Mucosa of descending colon (tissue), 3 donors: ENCODE results near the gene ATAD3A. TPM values are rescaled to one million over a fixed set of nuclear protein-coding genes. Genes with fewer than 3 reads are reported as not detected.
"Not testable (repeated sequence)": the region's sequence is repeated elsewhere in the genome, so short reads cannot be mapped to it uniquely, and the experiment has no call there.

Source experiments
- ATAC-seq: fragments of 200-7000 bp; cut with Tn5 transposase; one replicate; pipeline ENCODE4 v1.9.1; 2020; ENCODE audit warnings: mild to moderate bottlenecking, moderate library complexity
- DNase-seq, 3 donors: peaks; one replicate each; pipeline ENCODE4 v3.0.0-alpha.2; 2020
- H3K36me3 ChIP-seq: fragments of 200-600 bp; one replicate; pipeline ENCODE4 v1.8.0; 2021; ENCODE audit warnings: low read depth, mild to moderate bottlenecking
- H3K4me1 ChIP-seq: fragments of 200-600 bp; one replicate; pipeline ENCODE4 v1.8.0; 2021; ENCODE audit warnings: low read depth, mild to moderate bottlenecking
- H3K4me3 ChIP-seq: fragments of 200-600 bp; one replicate; pipeline ENCODE4 v1.8.0; 2021; ENCODE audit warnings: mild to moderate bottlenecking
- H3K9me3 ChIP-seq: fragments of 200-600 bp; one replicate; pipeline ENCODE4 v1.8.0; 2021; ENCODE audit warnings: mild to moderate bottlenecking
- intact Hi-C, 2 donors: fragments of 100-400 bp; cut with DNase I in 1 of 2; cut with micrococcal nuclease in 1 of 2; formaldehyde crosslinking; loops; one replicate each; pipeline versions ENCODE4 v1.11.0 to v1.11.1; 2022; cut with DNase I, micrococcal nuclease
- total RNA-seq, 3 donors: library from RNA; stranded (reverse); fragmentation: NEBNext Ultra II Directional in 2 of 3; extraction: Animal tissue kit (Norgen Biotek cat#: 25700) in 2 of 3; gene quantifications; one replicate each; pipeline versions ENCODE4 v1.2.1 to v1.2.4, GENCODE V29; 2021 to 2023
- TF ChIP-seq, protein P1 (sequence below): fragments of 200-600 bp; IDR thresholded peaks from one replicate; pipeline ENCODE4 v1.8.0; 2022; ENCODE audit warnings: antibody characterized with exemption, mild to moderate bottlenecking
- donor health status: DM: no; HTN: no; CAD: no; lungs with moderate emphysema.
- donor health status: DM: no; HTN: no; CAD: no.
- donor health status: DM: no; HTN: yes; CAD: no.

The ATAD3A gene
- total RNA-seq, 3 donors from 2014 or later, result 18.8 to 35.1 (median 20.8) TPM

DNA sequence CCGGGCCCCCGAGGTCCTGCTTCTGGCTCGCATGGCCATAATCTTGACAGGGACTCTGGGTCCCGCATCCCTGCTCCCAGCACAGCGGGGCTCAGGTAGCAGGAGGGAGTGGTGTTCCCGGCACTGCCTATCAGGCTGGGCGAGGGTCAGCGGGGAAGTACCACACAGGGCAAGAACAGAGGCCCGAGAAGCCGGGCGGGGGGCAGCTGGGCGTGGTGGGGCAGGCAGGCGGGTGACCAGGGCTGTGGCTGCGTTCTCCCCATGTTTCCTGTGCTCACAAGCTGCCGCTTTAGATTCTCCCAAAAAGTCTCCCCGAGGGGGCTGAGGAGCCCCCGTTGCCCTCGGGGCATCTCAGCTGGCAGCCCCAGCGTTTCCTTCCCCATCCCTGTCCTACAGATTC, 22.1 kb upstream of the ATAD3A start:
- Histone ChIP-seq H3K9me3 (peaks cover 13% of the 10 kb centered on the region), H3K4me1 (no peaks in the 10 kb centered on the region), H3K36me3 (no peaks in the 10 kb centered on the region), H3K4me3 (no peak overlapping the region)
- intact Hi-C loops, result no loop called here
- DNase-seq (no peak), ATAC-seq (no peak)
- TF ChIP-seq, protein P1, sequence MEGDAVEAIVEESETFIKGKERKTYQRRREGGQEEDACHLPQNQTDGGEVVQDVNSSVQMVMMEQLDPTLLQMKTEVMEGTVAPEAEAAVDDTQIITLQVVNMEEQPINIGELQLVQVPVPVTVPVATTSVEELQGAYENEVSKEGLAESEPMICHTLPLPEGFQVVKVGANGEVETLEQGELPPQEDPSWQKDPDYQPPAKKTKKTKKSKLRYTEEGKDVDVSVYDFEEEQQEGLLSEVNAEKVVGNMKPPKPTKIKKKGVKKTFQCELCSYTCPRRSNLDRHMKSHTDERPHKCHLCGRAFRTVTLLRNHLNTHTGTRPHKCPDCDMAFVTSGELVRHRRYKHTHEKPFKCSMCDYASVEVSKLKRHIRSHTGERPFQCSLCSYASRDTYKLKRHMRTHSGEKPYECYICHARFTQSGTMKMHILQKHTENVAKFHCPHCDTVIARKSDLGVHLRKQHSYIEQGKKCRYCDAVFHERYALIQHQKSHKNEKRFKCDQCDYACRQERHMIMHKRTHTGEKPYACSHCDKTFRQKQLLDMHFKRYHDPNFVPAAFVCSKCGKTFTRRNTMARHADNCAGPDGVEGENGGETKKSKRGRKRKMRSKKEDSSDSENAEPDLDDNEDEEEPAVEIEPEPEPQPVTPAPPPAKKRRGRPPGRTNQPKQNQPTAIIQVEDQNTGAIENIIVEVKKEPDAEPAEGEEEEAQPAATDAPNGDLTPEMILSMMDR, result no peak

DNA sequence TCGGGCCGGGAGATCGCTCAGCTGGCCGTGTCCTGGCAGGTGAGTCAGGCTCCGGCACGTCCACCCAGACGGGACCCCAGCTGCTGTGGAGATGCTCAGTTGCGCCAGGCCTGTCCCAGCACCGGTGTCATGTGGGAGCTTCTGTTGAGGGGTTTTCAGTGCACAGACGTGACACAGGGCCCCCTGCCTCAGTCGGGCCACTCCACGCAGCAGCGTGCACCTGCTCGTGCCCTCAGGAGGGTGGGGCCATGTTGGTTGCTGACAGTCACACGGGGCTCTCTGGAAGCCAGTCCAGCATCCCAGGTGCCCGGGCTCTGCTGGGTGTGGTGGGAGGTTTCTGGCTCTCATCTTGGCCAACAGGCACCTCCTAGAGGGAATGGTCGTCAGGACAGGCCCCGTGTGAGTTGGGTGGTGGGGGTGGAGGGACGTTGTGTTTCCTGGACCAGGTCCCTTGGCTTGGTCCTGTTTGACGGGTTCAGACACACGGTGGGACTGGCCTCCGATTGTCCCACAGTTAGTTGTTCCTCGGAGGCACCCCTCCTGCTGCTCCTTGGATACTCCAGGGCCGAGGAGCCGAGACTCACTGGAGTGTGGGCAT, 21.2 kb upstream of the ATAD3A start:
- Histone ChIP-seq H3K36me3 (no peaks in the 10 kb centered on the region), H3K4me3 (no peak overlapping the region), H3K4me1 (no peaks in the 10 kb centered on the region), H3K9me3 (peaks cover 13% of the 10 kb centered on the region)
- no peak for ATAC-seq
- intact Hi-C loops, result no loop called here
- TF ChIP-seq, protein P1, result no peak
- no peak for DNase-seq

DNA sequence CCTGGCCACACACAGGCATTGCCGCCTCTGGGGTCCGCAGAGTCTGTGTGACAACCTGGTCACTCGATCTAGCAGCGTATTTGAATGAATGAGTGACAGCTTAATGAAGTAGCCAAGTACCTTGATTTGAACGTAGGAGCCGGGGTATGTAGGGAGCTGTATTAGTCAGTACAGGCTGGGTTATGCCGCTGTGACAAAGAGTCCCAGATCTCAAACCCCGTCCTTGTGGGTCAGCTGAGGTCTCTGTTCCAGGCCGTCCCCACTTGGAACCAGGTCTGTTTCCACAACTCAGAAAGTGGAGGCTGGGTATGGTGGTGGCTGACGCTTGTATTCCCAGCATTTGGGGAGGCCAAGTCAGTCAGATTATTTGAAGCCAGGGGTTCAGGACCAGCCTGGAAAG, 20.4 kb upstream of the ATAD3A start:
- Histone ChIP-seq H3K4me1 (no peaks in the 10 kb centered on the region), H3K9me3 (peaks cover 13% of the 10 kb centered on the region), H3K4me3 (no peak overlapping the region), H3K36me3 (no peaks in the 10 kb centered on the region)
- TF ChIP-seq, protein P1, result no peak
- intact Hi-C loops, result no loop called here
- no peak for ATAC-seq
- no peak for DNase-seq

DNA sequence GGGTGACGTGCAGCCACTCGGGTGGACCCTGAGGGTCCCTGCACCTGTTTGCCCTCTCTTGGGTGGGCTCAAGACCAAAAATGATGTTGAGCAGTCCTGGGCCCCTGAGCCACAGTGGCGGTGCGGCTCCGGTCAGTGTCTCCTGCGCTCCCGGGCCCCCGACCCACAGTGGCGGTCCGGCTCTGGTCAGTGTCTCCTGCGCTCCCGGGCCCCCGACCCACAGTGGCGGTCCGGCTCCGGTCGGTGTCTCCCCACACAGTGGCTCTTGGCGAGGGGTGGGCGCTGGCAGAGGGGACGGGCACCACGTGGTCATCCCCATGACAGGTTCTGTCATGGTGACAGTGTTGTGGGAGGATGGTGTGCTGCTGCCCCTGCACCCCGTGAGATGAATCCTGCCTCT, 17.7 kb upstream of the ATAD3A start:
- ATAC-seq, H3K4me3 ChIP-seq, H3K4me1 ChIP-seq, intact Hi-C loops, DNase-seq, H3K36me3 ChIP-seq: not testable (repeated sequence)
- H3K9me3 ChIP-seq, result peaks cover 13% of the 10 kb centered on the region

DNA sequence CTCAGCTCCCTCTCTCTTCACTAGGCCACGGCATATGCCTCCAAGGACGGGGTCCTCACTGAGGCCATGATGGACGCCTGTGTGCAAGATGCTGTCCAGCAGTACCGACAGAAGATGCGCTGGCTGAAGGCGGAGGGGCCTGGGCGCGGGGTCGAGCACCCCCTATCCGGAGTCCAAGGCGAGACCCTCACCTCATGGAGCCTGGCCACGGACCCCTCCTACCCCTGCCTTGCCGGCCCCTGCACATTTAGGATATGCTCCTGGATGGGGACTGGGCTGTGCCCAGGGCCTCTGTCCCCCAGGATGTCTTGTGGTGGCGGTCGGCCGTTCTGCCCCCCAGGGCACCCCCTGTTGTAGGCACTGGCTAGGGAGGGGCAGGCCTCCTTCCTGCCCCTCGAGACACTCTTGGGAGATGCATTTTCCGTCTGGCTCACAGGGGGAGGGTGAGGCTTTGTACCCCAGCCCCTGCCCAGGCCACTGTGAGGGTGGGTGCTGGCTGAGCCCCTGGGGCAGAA, 16.4 kb upstream of the ATAD3A start:
- intact Hi-C loops, H3K36me3 ChIP-seq, H3K4me1 ChIP-seq, H3K4me3 ChIP-seq, DNase-seq, ATAC-seq: not testable (repeated sequence)
- H3K9me3 ChIP-seq, result peaks cover 13% of the 10 kb centered on the region

DNA sequence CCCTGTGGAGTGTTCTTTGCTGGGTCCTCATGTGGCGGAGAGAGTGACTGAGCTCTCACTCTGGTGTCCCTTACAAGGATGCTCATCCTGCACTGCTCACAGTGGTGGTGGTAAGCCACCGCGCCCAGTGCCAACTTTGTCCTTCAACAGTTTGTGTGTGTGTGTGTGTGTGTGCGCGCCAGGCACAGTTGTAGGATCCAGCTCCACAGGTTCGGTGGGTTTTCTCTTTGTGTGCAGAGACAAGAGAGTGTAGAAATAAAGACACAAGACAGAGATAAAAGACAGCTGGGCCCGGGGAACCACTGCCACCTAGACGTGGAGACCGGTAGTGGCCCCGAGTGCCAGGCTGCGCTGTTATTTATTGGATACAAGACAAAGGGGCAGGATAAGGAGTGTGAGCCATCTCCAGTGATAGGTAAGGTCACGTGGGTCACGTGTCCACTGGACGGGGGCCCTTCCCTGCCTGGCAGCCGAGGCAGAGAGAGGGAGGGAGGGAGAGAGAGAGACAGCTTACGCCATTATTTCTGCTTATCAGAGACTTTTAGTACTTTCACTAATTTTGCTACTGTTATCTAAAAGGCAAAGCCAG, 7.1 kb upstream of the ATAD3A start:
- H3K9me3 ChIP-seq, H3K36me3 ChIP-seq, intact Hi-C loops, H3K4me1 ChIP-seq, H3K4me3 ChIP-seq: not testable (repeated sequence)
- ATAC-seq, result peak; percentile 75
- TF ChIP-seq, protein P1, result peak; percentile 71
- DNase-seq, result peak; percentile 77 to 87 (median 85)

DNA sequence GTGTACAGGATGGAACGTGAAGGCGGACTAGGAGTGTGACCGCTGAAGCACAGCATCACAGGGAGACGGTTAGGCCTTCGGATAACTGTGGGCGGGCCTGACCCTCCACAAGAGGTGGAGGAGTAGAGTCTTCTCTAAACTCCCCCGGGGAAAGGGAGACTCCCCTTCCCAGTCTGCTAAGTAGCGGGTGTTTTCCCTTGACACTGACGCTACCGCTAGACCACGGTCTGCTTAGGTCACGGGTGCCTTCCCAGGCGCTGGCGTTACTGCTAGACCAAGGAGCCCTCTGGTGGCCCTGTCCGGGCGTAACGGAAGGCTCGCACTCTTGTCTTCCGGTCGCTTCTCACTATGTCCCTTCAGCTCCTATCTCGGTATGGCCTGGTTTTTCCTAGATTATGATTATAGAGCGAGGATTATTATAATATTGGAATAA, 6.6 kb upstream of the ATAD3A start:
- DNase-seq (peak in 2 of 3 donors; percentile 68 to 69), ATAC-seq (peak; percentile 80)
- intact Hi-C loops, H3K36me3 ChIP-seq, H3K9me3 ChIP-seq, H3K4me3 ChIP-seq, H3K4me1 ChIP-seq: not testable (repeated sequence)

DNA sequence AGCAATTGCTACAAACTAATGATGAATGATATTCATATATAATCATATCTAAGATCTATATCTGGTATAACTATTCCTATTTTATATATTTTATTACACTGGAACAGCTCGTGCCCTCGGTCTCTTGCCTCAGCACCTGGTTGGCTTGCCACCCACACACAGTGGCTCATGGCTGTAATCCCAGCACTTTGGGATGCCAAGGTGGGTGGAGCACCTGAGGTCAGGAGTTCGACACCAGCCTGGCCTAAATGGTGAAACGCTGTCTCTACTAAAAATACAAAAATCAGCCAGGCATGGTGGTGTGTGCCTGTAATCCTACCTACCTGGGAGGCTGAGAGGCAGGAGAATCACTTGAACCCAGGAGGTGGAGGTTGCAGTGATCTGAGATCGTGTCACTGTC, 6.2 kb upstream of the ATAD3A start:
- DNase-seq, intact Hi-C loops, H3K4me3 ChIP-seq, H3K4me1 ChIP-seq, ATAC-seq, H3K9me3 ChIP-seq, H3K36me3 ChIP-seq: not testable (repeated sequence)
